Astrocyte (in vitro differentiated cells and primary cell): ENCODE results near the gene LMTK2. TPM values are rescaled to one million over a fixed set of nuclear protein-coding genes. Genes with fewer than 3 reads are reported as not detected.

ENCODE experiments used
- DNase-seq: peaks from one replicate; pipeline ENCODE4 v3.0.0-alpha.2; 2010; ENCODE audit warnings: low read depth
- FAIRE-seq: peaks from 2 replicates; lab custom pipeline; 2011; peaks lifted over from hg19 to GRCh38; lab: Jason Lieb, UNC
- H2AFZ ChIP-seq: 2 replicates; pipeline ENCODE4 v1.6.0; 2012; ENCODE audit warnings: low read depth, low read length, inconsistent platforms
- H3K27ac ChIP-seq: 2 replicates; pipeline ENCODE4 v1.5.1; 2011; ENCODE audit warnings: low read depth, low read length, inconsistent platforms
- H3K27me3 ChIP-seq: 2 replicates; pipeline ENCODE4 v1.6.0; 2011; ENCODE audit warnings: low read length, inconsistent platforms; ENCODE audit not compliant: insufficient read depth
- H3K36me3 ChIP-seq: 2 replicates; pipeline ENCODE4 v1.5.1; 2011; ENCODE audit warnings: low read length, inconsistent platforms; ENCODE audit not compliant: insufficient read depth
- H3K4me1 ChIP-seq: 2 replicates; pipeline ENCODE4 v1.5.1; 2011; ENCODE audit warnings: low read length, inconsistent platforms; ENCODE audit not compliant: insufficient read depth
- H3K4me2 ChIP-seq: 2 replicates; pipeline ENCODE4 v1.6.0; 2012; ENCODE audit warnings: low read length, inconsistent platforms
- H3K4me3 ChIP-seq: 2 replicates; pipeline ENCODE4 v1.5.1; 2011; ENCODE audit warnings: low read depth, mild to moderate bottlenecking, low read length, inconsistent platforms; ENCODE audit not compliant: insufficient read depth
- H3K79me2 ChIP-seq: 2 replicates; pipeline ENCODE4 v1.6.0; 2012; ENCODE audit warnings: mild to moderate bottlenecking, low read length, inconsistent platforms; ENCODE audit not compliant: insufficient read depth
- H3K9ac ChIP-seq: 2 replicates; pipeline ENCODE4 v1.6.0; 2012; ENCODE audit warnings: mild to moderate bottlenecking, low read length, inconsistent platforms
- H3K9me3 ChIP-seq: 2 replicates; pipeline ENCODE4 v1.5.1; 2012; ENCODE audit warnings: low read depth, mild to moderate bottlenecking, low read length, inconsistent platforms; ENCODE audit not compliant: insufficient read depth
- H4K20me1 ChIP-seq: 2 replicates; pipeline ENCODE4 v1.6.0; 2012; ENCODE audit warnings: low read length, inconsistent platforms; ENCODE audit not compliant: insufficient read depth
- H3K27ac Mint-ChIP-seq: one replicate; pipeline ENCODE4 v1.8.0; 2021; ENCODE audit warnings: mild to moderate bottlenecking, mixed read lengths; ENCODE audit not compliant: unreplicated experiment
- H3K27me3 Mint-ChIP-seq: one replicate; pipeline ENCODE4 v1.8.0; 2021; ENCODE audit warnings: low read depth, mixed read lengths; ENCODE audit not compliant: unreplicated experiment
- H3K36me3 Mint-ChIP-seq: one replicate; pipeline ENCODE4 v1.8.0; 2021; ENCODE audit warnings: low read depth, mixed read lengths; ENCODE audit not compliant: unreplicated experiment
- H3K4me1 Mint-ChIP-seq: one replicate; pipeline ENCODE4 v1.8.0; 2021; ENCODE audit warnings: low read depth, mixed read lengths; ENCODE audit not compliant: unreplicated experiment
- H3K4me3 Mint-ChIP-seq: one replicate; pipeline ENCODE4 v1.8.0; 2021; ENCODE audit warnings: mild to moderate bottlenecking, moderate library complexity, mixed read lengths; ENCODE audit not compliant: unreplicated experiment
- H3K9me3 Mint-ChIP-seq: one replicate; pipeline ENCODE4 v1.8.0; 2021; ENCODE audit warnings: mild to moderate bottlenecking, mixed read lengths; ENCODE audit not compliant: unreplicated experiment
- CTCF ChIP-seq: IDR thresholded peaks from 2 replicates; pipeline ENCODE4 v1.5.1; 2011; ENCODE audit warnings: low read depth, mild to moderate bottlenecking, inconsistent platforms, low read length, moderate library complexity; ENCODE audit not compliant: insufficient read depth
- EZH2 ChIP-seq: IDR thresholded peaks from 2 replicates; pipeline ENCODE4 v1.6.1; 2012; ENCODE audit warnings: mild to moderate bottlenecking, low read length, inconsistent platforms; ENCODE audit not compliant: insufficient read depth
- total RNA-seq: library from RNA; stranded (reverse); gene quantifications from 2 replicates; pipeline ENCODE4 v1.2.1, GENCODE V29; 2021

Gene LMTK2
- total RNA-seq, 1 donor from 2014 or later = 15.2 TPM

- Histone ChIP-seq H3K27ac (no peak overlapping the region), H3K4me3 (no peak overlapping the region), H3K36me3 (no peaks in the 10 kb centered on the region), H3K79me2 (peaks cover 3% of the 10 kb centered on the region), H3K27me3 (no peaks in the 10 kb centered on the region), H4K20me1 (peaks cover 4% of the 10 kb centered on the region), H3K4me2 (no peak overlapping the region), H2AFZ (no peak overlapping the region), H3K4me1 (no peaks in the 10 kb centered on the region), H3K9me3 (no peaks in the 10 kb centered on the region), H3K9ac (no peak overlapping the region)
- FAIRE-seq (no peak), DNase-seq (no peak)
- no peaks in the 10 kb centered on the region for H3K9me3 Mint-ChIP-seq
- H3K4me1 Mint-ChIP-seq = peaks cover 17% of the 10 kb centered on the region
- no peak overlapping the region for H3K27ac Mint-ChIP-seq
- no peaks in the 10 kb centered on the region for H3K27me3 Mint-ChIP-seq
- TF ChIP-seq EZH2 (no peak), CTCF (no peak)
- peaks cover 8% of the 10 kb centered on the region for H3K36me3 Mint-ChIP-seq
- no peak overlapping the region for H3K4me3 Mint-ChIP-seq
Measured at GRCh38 chr7:98203261-98203963, 96.8 kb downstream of the LMTK2 start.

- Mint-ChIP-seq H3K4me3 (no peak overlapping the region), H3K9me3 (no peaks in the 10 kb centered on the region), H3K36me3 (peaks cover 7% of the 10 kb centered on the region), H3K27me3 (no peaks in the 10 kb centered on the region), H3K4me1 (peaks cover 15% of the 10 kb centered on the region), H3K27ac (no peak overlapping the region)
- H3K4me2 ChIP-seq = no peak overlapping the region
- no peak overlapping the region for H3K27ac ChIP-seq
- no peak overlapping the region for H3K4me3 ChIP-seq
- no peaks in the 10 kb centered on the region for H3K9me3 ChIP-seq
- no peak overlapping the region for H3K9ac ChIP-seq
- no peak for TF ChIP-seq CTCF
- TF ChIP-seq EZH2 = no peak
- no peaks in the 10 kb centered on the region for H3K36me3 ChIP-seq
- H3K27me3 ChIP-seq = no peaks in the 10 kb centered on the region
- FAIRE-seq (no peak), DNase-seq (no peak)
- no peaks in the 10 kb centered on the region for H3K4me1 ChIP-seq
- peaks cover 3% of the 10 kb centered on the region for H4K20me1 ChIP-seq
- peaks cover under 1% of the 10 kb centered on the region for H3K79me2 ChIP-seq
- no peak overlapping the region for H2AFZ ChIP-seq
Measured at GRCh38 chr7:98203964-98204605, 97.4 kb downstream of the LMTK2 start.

- H2AFZ ChIP-seq = no peak overlapping the region
- H3K27me3 ChIP-seq = no peaks in the 10 kb centered on the region
- no peak overlapping the region for H3K4me3 ChIP-seq
- Mint-ChIP-seq H3K9me3 (no peaks in the 10 kb centered on the region), H3K27me3 (no peaks in the 10 kb centered on the region), H3K27ac (no peak overlapping the region), H3K4me3 (no peak overlapping the region), H3K36me3 (peaks cover 7% of the 10 kb centered on the region), H3K4me1 (peaks cover 11% of the 10 kb centered on the region)
- H4K20me1 ChIP-seq = no peaks in the 10 kb centered on the region
- H3K9ac ChIP-seq = no peak overlapping the region
- DNase-seq (no peak), FAIRE-seq (no peak)
- TF ChIP-seq CTCF (no peak), EZH2 (no peak)
- H3K4me1 ChIP-seq = no peaks in the 10 kb centered on the region
- H3K4me2 ChIP-seq = no peak overlapping the region
- H3K36me3 ChIP-seq = no peaks in the 10 kb centered on the region
- H3K27ac ChIP-seq = no peak overlapping the region
- H3K79me2 ChIP-seq = no peaks in the 10 kb centered on the region
- no peaks in the 10 kb centered on the region for H3K9me3 ChIP-seq
Measured at GRCh38 chr7:98204670-98205069, 98.0 kb downstream of the LMTK2 start.
